ENCODE results near the gene CSNK2A2. TPM values are rescaled to one million over a fixed set of nuclear protein-coding genes. Genes with fewer than 3 reads are reported as not detected.

The CSNK2A2 gene
- total and polyA plus RNA-seq, 2 experiments from 2014 or later = 23.4 to 58.0 TPM

- Histone ChIP-seq H2AFZ (no peak overlapping the region), H4K20me1 (ENCODE audit: insufficient read depth, poor library complexity, severe bottlenecking) (no peaks in the 10 kb centered on the region), H3K9me2 (replicated peaks; ENCODE audit: insufficient read depth) (no peaks in the 10 kb centered on the region), H3K36me3 (replicated peaks; ENCODE audit: insufficient read depth, low read depth) (no peaks in the 10 kb centered on the region), H3K4me2 (no peak overlapping the region), H3K79me2 (peaks cover under 1% of the 10 kb centered on the region), H3K27ac (no peak overlapping the region), H3K27me3 (no peaks in the 10 kb centered on the region), H3K4me1 (ENCODE audit: insufficient read depth) (no peaks in the 10 kb centered on the region), H3K4me3 (no peak overlapping the region), H3K9me3 (ENCODE audit: low read depth) (no peaks in the 10 kb centered on the region)
- WGBS (ENCODE audit: low lambda C conversion rate, missing lambda C conversion rate) = 53% methylated on average over 12 of the region's 12 CpGs
- TF ChIP-seq, protein P1, sequence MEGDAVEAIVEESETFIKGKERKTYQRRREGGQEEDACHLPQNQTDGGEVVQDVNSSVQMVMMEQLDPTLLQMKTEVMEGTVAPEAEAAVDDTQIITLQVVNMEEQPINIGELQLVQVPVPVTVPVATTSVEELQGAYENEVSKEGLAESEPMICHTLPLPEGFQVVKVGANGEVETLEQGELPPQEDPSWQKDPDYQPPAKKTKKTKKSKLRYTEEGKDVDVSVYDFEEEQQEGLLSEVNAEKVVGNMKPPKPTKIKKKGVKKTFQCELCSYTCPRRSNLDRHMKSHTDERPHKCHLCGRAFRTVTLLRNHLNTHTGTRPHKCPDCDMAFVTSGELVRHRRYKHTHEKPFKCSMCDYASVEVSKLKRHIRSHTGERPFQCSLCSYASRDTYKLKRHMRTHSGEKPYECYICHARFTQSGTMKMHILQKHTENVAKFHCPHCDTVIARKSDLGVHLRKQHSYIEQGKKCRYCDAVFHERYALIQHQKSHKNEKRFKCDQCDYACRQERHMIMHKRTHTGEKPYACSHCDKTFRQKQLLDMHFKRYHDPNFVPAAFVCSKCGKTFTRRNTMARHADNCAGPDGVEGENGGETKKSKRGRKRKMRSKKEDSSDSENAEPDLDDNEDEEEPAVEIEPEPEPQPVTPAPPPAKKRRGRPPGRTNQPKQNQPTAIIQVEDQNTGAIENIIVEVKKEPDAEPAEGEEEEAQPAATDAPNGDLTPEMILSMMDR (IDR thresholded peaks at IDR 0.05; ENCODE audit: poor library complexity) = no peak
- no peak for TF ChIP-seq EZH2phosphoT487 (IDR thresholded peaks at IDR 0.05; ENCODE audit: low read depth, severe bottlenecking, unreplicated experiment)
- TF ChIP-seq EZH2 (IDR thresholded peaks at IDR 0.05; ENCODE audit: borderline replicate concordance) = no peak
- no peak for DNase-seq (ENCODE audit: low spot score)
Observed at GRCh38 chr16:58110571-58111301, 87.2 kb downstream of the CSNK2A2 start.

GRCh38 chr16:58109881-58110280, 88.0 kb downstream of the CSNK2A2 start:
- Histone ChIP-seq H2AFZ (no peak overlapping the region), H4K20me1 (ENCODE audit: insufficient read depth, poor library complexity, severe bottlenecking) (no peaks in the 10 kb centered on the region), H3K4me3 (no peak overlapping the region), H3K27ac (no peak overlapping the region), H3K79me2 (no peaks in the 10 kb centered on the region), H3K4me2 (no peak overlapping the region), H3K27me3 (no peaks in the 10 kb centered on the region), H3K36me3 (replicated peaks; ENCODE audit: insufficient read depth, low read depth) (no peaks in the 10 kb centered on the region), H3K9me2 (replicated peaks; ENCODE audit: insufficient read depth) (no peaks in the 10 kb centered on the region), H3K4me1 (ENCODE audit: insufficient read depth) (no peaks in the 10 kb centered on the region), H3K9me3 (ENCODE audit: low read depth) (no peaks in the 10 kb centered on the region)
- 92% methylated on average over 2 of the region's 2 CpGs for WGBS (ENCODE audit: low lambda C conversion rate, missing lambda C conversion rate)
- no peak for TF ChIP-seq EZH2 (IDR thresholded peaks at IDR 0.05; ENCODE audit: borderline replicate concordance)
- no peak for TF ChIP-seq EZH2phosphoT487 (IDR thresholded peaks at IDR 0.05; ENCODE audit: low read depth, severe bottlenecking, unreplicated experiment)
- TF ChIP-seq, protein P1 (IDR thresholded peaks at IDR 0.05; ENCODE audit: poor library complexity) = no peak
- DNase-seq (ENCODE audit: low spot score) = no peak

- H3K9me2 ChIP-seq (replicated peaks; ENCODE audit: insufficient read depth) = no peaks in the 10 kb centered on the region
- TF ChIP-seq, protein P1 (IDR thresholded peaks at IDR 0.05; ENCODE audit: poor library complexity) = no peak
- H3K4me1 ChIP-seq (ENCODE audit: insufficient read depth) = no peaks in the 10 kb centered on the region
- no peaks in the 10 kb centered on the region for H3K9me3 ChIP-seq (ENCODE audit: low read depth)
- H3K79me2 ChIP-seq = no peaks in the 10 kb centered on the region
- no peaks in the 10 kb centered on the region for H4K20me1 ChIP-seq (ENCODE audit: insufficient read depth, poor library complexity, severe bottlenecking)
- no peak overlapping the region for H3K27ac ChIP-seq
- no peak for DNase-seq (ENCODE audit: low spot score)
- 90% methylated on average over 8 of the region's 8 CpGs for WGBS (ENCODE audit: low lambda C conversion rate, missing lambda C conversion rate)
- H2AFZ ChIP-seq = no peak overlapping the region
- no peaks in the 10 kb centered on the region for H3K36me3 ChIP-seq (replicated peaks; ENCODE audit: insufficient read depth, low read depth)
- no peak overlapping the region for H3K4me2 ChIP-seq
- H3K4me3 ChIP-seq = no peak overlapping the region
- no peaks in the 10 kb centered on the region for H3K27me3 ChIP-seq
Observed at GRCh38 chr16:58109330-58109729, 88.6 kb downstream of the CSNK2A2 start.

Small RNAs within 50 kb of the gene (small RNA-seq; reads per million reads assigned to genes)
- gene RN7SL645P = not detected

Other genes starting within 250 kb of the CSNK2A2 start
- not detected in 2 replicates for gene CNGB1, start 227.0 kb downstream of the CSNK2A2 start, total RNA-seq
- not detected in 2 replicates for gene CNGB1, start 227.0 kb downstream of the CSNK2A2 start, polyA plus RNA-seq
- 4.0 and 5.3 TPM in 2 replicates for gene ZNF319, start 197.4 kb downstream of the CSNK2A2 start, total RNA-seq
- 5.2 and 8.3 TPM in 2 replicates for gene ZNF319, start 197.4 kb downstream of the CSNK2A2 start, polyA plus RNA-seq
- gene USB1, start 196.7 kb downstream of the CSNK2A2 start, total RNA-seq = 17.6 and 18.2 TPM in 2 replicates
- 45.3 and 47.7 TPM in 2 replicates for gene USB1, start 196.7 kb downstream of the CSNK2A2 start, polyA plus RNA-seq
- 34.2 and 39.0 TPM in 2 replicates for gene MMP15, start 172.4 kb downstream of the CSNK2A2 start, total RNA-seq
- 56.1 and 63.4 TPM in 2 replicates for gene MMP15, start 172.4 kb downstream of the CSNK2A2 start, polyA plus RNA-seq
- gene CFAP20, start 68.7 kb downstream of the CSNK2A2 start, total RNA-seq = 71.2 and 71.6 TPM in 2 replicates
- 74.6 and 78.1 TPM in 2 replicates for gene CFAP20, start 68.7 kb downstream of the CSNK2A2 start, polyA plus RNA-seq
- gene PRSS54, start 96.9 kb upstream of the CSNK2A2 start, total RNA-seq = not detected in 2 replicates
- not detected in 2 replicates for gene PRSS54, start 96.9 kb upstream of the CSNK2A2 start, polyA plus RNA-seq
- 3.0 and 4.4 TPM in 2 replicates for gene GINS3, start 194.4 kb upstream of the CSNK2A2 start, total RNA-seq
- 2.1 and 3.7 TPM in 2 replicates for gene GINS3, start 194.4 kb upstream of the CSNK2A2 start, polyA plus RNA-seq